Upper lobe of left lung (tissue), 4 donors: Measurements from ENCODE around the gene COX10.

Source experiments
- POLR2A ChIP-seq, 4 donors: fragments of 450-650 bp; IDR thresholded peaks; one replicate each; pipeline ENCODE4 v1.5.1; 2016 to 2017; ENCODE audit warnings: antibody characterized with exemption in 4 of 4, mild to moderate bottlenecking in 2 of 4
- POLR2AphosphoS5 ChIP-seq, 2 donors: sonication (generic); formaldehyde crosslinking; IDR thresholded peaks; one replicate each; pipeline ENCODE4 v1.5.1; 2017; ENCODE audit warnings: antibody characterized with exemption in 2 of 2
- TF ChIP-seq, protein P1 (sequence below), 6 experiments: fragments of 450-650 bp in 4 of 6; fragments of 200-600 bp in 2 of 6; sonication (generic) in 2 of 6; IDR thresholded peaks; one replicate each; pipeline ENCODE4 v1.5.1; 2016 to 2019; ENCODE audit warnings: antibody characterized with exemption in 6 of 6

DNA sequence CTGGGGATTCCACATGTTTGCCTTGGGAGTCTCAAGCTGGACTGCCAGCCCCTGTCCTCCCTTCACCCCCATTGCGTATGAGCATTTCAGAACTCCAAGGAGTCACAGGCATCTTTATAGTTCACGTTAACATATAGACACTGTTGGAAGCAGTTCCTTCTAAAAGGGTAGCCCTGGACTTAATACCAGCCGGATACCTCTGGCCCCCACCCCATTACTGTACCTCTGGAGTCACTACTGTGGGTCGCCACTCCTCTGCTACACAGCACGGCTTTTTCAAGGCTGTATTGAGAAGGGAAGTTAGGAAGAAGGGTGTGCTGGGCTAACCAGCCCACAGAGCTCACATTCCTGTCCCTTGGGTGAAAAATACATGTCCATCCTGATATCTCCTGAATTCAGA is 138.5 kb downstream of the COX10 start:
- TF ChIP-seq, protein P1, sequence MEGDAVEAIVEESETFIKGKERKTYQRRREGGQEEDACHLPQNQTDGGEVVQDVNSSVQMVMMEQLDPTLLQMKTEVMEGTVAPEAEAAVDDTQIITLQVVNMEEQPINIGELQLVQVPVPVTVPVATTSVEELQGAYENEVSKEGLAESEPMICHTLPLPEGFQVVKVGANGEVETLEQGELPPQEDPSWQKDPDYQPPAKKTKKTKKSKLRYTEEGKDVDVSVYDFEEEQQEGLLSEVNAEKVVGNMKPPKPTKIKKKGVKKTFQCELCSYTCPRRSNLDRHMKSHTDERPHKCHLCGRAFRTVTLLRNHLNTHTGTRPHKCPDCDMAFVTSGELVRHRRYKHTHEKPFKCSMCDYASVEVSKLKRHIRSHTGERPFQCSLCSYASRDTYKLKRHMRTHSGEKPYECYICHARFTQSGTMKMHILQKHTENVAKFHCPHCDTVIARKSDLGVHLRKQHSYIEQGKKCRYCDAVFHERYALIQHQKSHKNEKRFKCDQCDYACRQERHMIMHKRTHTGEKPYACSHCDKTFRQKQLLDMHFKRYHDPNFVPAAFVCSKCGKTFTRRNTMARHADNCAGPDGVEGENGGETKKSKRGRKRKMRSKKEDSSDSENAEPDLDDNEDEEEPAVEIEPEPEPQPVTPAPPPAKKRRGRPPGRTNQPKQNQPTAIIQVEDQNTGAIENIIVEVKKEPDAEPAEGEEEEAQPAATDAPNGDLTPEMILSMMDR (IDR thresholded peaks at IDR 0.05), result no peak
- TF ChIP-seq POLR2AphosphoS5 (IDR thresholded peaks at IDR 0.05) (no peak), POLR2A (IDR thresholded peaks at IDR 0.05) (no peak)
